SU-DHL-6 (cell line): ENCODE results near the gene GP5.

Experiments
- H2AFZ ChIP-seq: fragments of 200-600 bp; sonication (generic); 2 replicates; pipeline ENCODE4 v1.6.1; 2014; ENCODE audit warnings: low read depth, mild to moderate bottlenecking, moderate library complexity, mixed read lengths, antibody characterized with exemption, low read length; ENCODE audit not compliant: severe bottlenecking
- H3F3A ChIP-seq: fragments of 200-600 bp; shearing (Covaris generic); 2 replicates; pipeline ENCODE4 v1.6.0; 2016; ENCODE audit warnings: antibody characterized with exemption, mild to moderate bottlenecking; ENCODE audit not compliant: insufficient read depth
- H3K27ac ChIP-seq: fragments of 200-600 bp; sonication (generic); 2 replicates; pipeline ENCODE4 v1.5.1; 2016; ENCODE audit warnings: low read depth, mild to moderate bottlenecking, low read length, moderate library complexity, mixed read lengths
- H3K27me3 ChIP-seq: fragments of 200-600 bp; sonication (generic), shearing (Covaris generic); 2 replicates; pipeline ENCODE4 v1.6.0; 2014; ENCODE audit warnings: mild to moderate bottlenecking, low read length
- H3K36me3 ChIP-seq: fragments of 200-600 bp; sonication (generic); 2 replicates; pipeline ENCODE4 v1.6.1; 2014; ENCODE audit warnings: mild to moderate bottlenecking, low read length, mixed read lengths
- H3K4me2 ChIP-seq: fragments of 300-600, 200-600 bp; shearing (Covaris generic), sonication (generic); 2 replicates; pipeline ENCODE4 v1.6.0; 2014; ENCODE audit warnings: low read length, low read depth, mild to moderate bottlenecking; ENCODE audit not compliant: poor library complexity, severe bottlenecking
- H3K4me3 ChIP-seq: fragments of 200-600 bp; sonication (generic); 2 replicates; pipeline ENCODE4 v1.5.1; 2014; ENCODE audit warnings: antibody characterized with exemption, low read length, mild to moderate bottlenecking, mixed read lengths; ENCODE audit not compliant: insufficient read depth, poor library complexity, severe bottlenecking
- H3K79me2 ChIP-seq: fragments of 200-600 bp; sonication (generic); 2 replicates; pipeline ENCODE4 v1.6.1; 2014; ENCODE audit warnings: mild to moderate bottlenecking, low read length, moderate library complexity; ENCODE audit not compliant: insufficient read depth
- H3K9ac ChIP-seq: fragments of 200-600 bp; sonication (generic); 2 replicates; pipeline ENCODE4 v1.7.0; 2014; ENCODE audit warnings: mild to moderate bottlenecking, low read length
- H3K9me2 ChIP-seq: fragments of 200-600 bp; sonication (generic); replicated peaks from 2 replicates; pipeline ENCODE4 v1.6.1; 2014; ENCODE audit warnings: low read length; ENCODE audit not compliant: insufficient read depth
- H3K9me3 ChIP-seq: fragments of 200-600 bp; sonication (generic); 2 replicates; pipeline ENCODE4 v1.6.1; 2014; ENCODE audit warnings: low read length, mixed read lengths; ENCODE audit not compliant: insufficient read depth
- H4K20me1 ChIP-seq: fragments of 200-600 bp; sonication (generic); 2 replicates; pipeline ENCODE4 v1.6.1; 2014; ENCODE audit warnings: low read depth, mild to moderate bottlenecking, antibody characterized with exemption, low read length, moderate library complexity, mixed read lengths
- CTCF ChIP-seq: fragments of 200-600 bp; sonication (generic); IDR thresholded peaks from one replicate; pipeline ENCODE4 v1.5.1; 2017; ENCODE audit warnings: antibody characterized with exemption, mild to moderate bottlenecking, low read length, moderate library complexity; ENCODE audit not compliant: insufficient read depth, poor library complexity, severe bottlenecking
- EZH2phosphoT487 ChIP-seq: fragments of 200-600 bp; sonication (generic), shearing (Covaris generic); conservative IDR thresholded peaks from 2 replicates; pipeline ENCODE4 v1.6.1; 2018; ENCODE audit warnings: mild to moderate bottlenecking, antibody characterized with exemption, low read length, moderate library complexity, mixed read lengths

The GP5 gene

DNA sequence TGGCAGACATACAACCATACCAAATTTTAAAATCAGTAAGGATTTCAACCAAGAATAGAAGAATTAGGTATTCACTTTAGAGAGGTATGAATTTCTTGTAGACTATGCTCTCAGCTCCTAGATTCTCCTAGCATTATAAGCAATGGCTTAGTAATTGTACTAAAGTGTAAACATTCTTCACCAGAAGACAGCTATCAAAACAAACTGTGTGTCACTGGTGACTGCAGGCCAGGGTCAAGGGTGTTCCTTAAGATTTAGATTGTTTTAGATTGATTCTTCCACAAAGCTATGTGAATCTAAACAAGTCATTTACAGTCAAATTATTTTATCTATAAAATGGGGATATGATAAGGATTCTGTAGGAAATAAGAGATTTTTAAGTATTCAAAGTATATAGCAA is 23.1 kb upstream of the GP5 start:
- TF ChIP-seq CTCF, result no peak
- no peak for TF ChIP-seq EZH2phosphoT487
- Histone ChIP-seq H3K79me2 (no peaks in the 10 kb centered on the region), H3K4me2 (no peak overlapping the region), H3K36me3 (peaks cover 45% of the 10 kb centered on the region; the same call in 1 of the 2 replicates), H3K9ac (no peak overlapping the region), H3K9me2 (no peaks in the 10 kb centered on the region), H3K9me3 (no peaks in the 10 kb centered on the region), H3K4me3 (no peak overlapping the region), H2AFZ (no peak overlapping the region), H4K20me1 (no peaks in the 10 kb centered on the region), H3K27me3 (no peaks in the 10 kb centered on the region), H3F3A (no peaks in the 10 kb centered on the region; the same call in 1 of the 2 replicates), H3K27ac (no peak overlapping the region)

DNA sequence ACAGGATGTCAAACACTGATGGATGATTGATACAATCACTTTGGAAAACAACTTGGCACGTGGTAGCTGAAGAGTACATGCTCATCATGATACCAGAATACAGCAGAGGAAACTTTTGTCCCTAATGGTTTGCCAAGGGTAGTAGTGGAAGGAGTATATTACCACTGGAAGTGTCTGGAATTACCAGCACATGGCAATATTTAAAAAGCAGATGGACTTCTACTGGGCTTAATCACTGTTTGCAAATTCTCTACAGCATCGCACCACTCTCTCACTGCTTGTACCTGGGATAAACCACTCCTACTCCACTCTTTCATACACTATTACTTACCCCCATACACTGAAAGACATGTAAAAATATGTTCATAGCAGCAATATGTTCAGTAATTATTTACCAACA is 19.6 kb upstream of the GP5 start:
- Histone ChIP-seq H4K20me1 (no peaks in the 10 kb centered on the region), H2AFZ (no peak overlapping the region), H3K36me3 (peaks cover 21% of the 10 kb centered on the region; the same call in 1 of the 2 replicates), H3K4me3 (no peak overlapping the region), H3K9me2 (no peaks in the 10 kb centered on the region), H3K9me3 (no peaks in the 10 kb centered on the region), H3K79me2 (no peaks in the 10 kb centered on the region), H3K9ac (no peak overlapping the region), H3K27me3 (no peaks in the 10 kb centered on the region), H3K27ac (no peak overlapping the region), H3F3A (no peaks in the 10 kb centered on the region; the same call in 1 of the 2 replicates), H3K4me2 (no peak overlapping the region)
- TF ChIP-seq CTCF (no peak), EZH2phosphoT487 (no peak)

GRCh38 chr3:194407423-194407822 is 8.4 kb upstream of the GP5 start:
- H3F3A ChIP-seq, result peaks cover 24% of the 10 kb centered on the region
- no peaks in the 10 kb centered on the region for H4K20me1 ChIP-seq
- no peak overlapping the region for H3K9ac ChIP-seq
- H3K9me3 ChIP-seq, result no peaks in the 10 kb centered on the region
- TF ChIP-seq CTCF (no peak), EZH2phosphoT487 (no peak)
- no peaks in the 10 kb centered on the region for H3K27me3 ChIP-seq
- H3K9me2 ChIP-seq, result no peaks in the 10 kb centered on the region
- no peak overlapping the region for H3K4me2 ChIP-seq
- H3K4me3 ChIP-seq, result no peak overlapping the region
- H3K79me2 ChIP-seq, result no peaks in the 10 kb centered on the region
- H3K27ac ChIP-seq, result no peak overlapping the region
- H2AFZ ChIP-seq, result no peak overlapping the region
- peaks cover 8% of the 10 kb centered on the region; the same call in 1 of the 2 replicates for H3K36me3 ChIP-seq
